CD1c-positive myeloid dendritic cell (primary cell): ENCODE measurements around the gene RAB3C.

Experiments
- DNase-seq: peaks from one replicate; pipeline ENCODE4 v3.0.0-alpha.2; 2016; ENCODE audit errors: extremely low spot score

The RAB3C gene

DNA sequence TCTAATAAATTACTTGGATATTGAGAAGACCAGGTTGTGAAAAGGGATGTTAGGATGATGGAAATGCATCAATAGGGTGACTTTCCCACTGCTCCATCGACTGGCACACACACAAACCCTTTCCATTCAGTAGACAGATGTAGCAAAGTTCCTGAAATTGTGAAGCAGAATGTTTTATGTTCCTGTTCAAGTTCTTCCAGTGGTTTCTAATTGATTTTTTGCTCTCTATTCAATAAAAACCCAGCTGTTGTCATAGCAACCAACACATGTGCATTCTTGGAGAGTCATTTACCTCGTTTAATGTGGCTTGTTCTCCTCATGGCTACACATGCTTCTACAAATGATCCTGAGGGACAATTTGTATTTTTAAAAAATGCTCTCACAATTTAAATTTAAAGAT lies 244.6 kb downstream of the RAB3C start:
- no peak for DNase-seq

DNA sequence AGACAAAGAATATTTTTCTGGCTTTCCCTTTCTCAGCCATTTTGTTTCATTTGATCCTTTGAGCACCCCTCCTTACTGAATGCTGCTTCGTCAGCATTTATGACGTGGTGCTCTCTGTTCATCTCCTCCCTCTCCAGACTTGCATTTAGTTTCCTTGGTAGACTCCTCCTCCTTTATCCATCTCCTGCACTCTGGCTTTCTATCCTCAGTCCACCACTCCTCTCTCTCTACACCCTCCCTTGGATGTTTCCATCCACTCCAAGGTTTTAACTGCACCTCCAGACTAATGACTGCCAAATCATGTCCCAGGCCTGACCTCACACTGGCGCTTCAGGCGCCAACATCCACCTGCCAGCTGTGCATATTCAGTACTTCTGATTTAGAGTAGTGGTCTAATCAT lies 245.4 kb downstream of the RAB3C start:
- DNase-seq, result no peak

DNA sequence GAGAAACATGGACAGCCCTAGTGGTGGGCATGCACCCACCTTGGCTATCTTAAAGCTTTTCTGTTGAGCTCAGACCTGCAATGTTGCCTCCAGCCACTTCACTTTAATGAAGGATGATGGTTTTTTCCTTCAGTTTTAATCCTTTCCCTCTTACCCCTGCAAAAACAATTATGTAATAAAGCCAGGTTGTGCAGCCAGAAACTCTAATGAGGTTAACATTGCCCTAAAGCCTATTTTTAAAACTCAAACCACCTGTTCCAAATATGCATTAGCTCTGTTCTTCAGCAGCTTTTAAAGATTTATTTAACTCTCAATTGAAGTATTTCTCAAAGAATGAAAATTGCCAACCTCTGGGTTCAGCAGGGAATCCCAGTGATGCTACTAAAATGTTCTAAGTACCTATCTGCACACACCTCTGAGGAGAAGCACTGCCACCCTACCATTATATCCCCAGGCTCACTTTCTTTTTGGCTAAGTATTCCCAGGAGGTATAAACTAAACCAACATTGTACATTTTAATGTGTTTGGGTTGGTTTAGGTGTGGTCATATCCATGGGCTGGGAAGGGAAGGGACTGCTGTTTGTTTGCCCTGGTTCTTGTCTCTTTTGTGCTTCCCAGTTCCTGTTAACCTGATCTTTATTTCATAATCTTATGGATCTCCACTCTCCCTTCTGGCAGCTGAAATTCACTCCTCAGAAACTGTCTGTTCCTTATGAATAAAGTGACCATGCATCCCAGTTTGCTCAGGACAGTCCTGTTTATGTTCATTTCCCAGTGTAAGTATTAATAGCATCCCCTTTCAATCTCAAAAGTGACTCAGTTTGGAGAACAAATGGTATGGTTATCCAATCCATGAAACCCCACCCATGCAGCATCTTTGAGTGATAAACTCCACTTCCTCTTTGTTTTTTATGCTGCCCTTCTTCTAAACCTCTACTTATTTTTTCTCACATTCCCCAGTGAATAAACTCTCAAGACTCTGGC lies 251.7 kb downstream of the RAB3C start:
- DNase-seq, result no peak

DNA sequence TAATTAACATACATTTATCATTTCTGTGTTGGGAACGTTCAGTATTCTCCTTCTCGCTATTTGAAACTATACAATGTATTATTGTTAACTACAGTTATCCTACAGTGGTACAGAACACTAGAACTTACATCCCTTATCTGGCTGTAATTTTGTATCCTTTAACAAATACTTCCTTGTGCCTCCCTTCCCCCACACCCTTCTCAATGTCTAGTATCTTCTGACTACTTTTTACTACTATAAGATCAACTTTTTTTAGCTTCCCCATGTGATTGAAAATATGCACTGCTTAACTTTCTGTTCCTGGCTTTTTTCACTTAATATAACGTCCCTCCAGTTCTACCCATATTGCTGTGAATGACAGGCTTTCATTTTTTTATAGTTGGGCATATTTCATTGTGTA lies 253.5 kb downstream of the RAB3C start:
- DNase-seq, result no peak

DNA sequence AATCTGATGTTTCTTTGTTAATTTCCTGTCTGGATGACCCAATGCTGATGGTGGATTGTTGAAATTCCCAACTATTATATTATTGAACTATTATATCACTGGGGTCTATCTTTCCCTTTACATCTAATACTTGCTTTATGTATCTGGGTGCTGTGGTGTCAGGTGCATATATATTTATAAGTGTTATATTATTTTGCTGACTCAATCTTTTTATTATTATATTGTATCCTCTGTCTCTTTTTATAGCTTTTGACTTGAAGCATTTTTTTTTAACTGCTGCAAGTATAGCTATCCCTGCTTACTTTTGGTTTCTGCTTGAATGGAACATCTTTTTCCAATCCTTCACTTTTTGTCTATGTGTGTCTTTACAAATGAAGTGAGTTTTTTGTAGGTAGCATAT lies 255.9 kb downstream of the RAB3C start:
- DNase-seq, result no peak

DNA sequence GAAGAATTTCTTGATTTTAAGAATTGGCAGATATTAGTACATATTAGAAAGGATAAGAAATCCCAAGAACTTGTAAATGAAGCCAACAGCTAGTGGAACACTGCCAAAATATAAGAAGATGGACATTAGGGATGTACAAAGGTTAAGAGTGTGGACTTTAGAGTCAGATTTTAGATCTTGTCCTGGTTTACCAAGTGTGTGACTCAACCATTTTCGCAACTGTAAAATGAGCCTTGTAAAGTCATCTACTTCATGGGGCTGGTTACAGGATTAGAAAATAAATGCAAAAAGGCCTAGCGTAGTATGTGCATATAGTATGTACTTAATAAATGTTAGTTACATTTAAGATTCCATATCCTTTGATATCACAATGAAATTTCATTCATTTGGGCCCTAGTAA lies 260.0 kb downstream of the RAB3C start:
- DNase-seq, result no peak

GRCh38 chr5:58844395-58844794 lies 261.5 kb downstream of the RAB3C start:
- no peak for DNase-seq

DNA sequence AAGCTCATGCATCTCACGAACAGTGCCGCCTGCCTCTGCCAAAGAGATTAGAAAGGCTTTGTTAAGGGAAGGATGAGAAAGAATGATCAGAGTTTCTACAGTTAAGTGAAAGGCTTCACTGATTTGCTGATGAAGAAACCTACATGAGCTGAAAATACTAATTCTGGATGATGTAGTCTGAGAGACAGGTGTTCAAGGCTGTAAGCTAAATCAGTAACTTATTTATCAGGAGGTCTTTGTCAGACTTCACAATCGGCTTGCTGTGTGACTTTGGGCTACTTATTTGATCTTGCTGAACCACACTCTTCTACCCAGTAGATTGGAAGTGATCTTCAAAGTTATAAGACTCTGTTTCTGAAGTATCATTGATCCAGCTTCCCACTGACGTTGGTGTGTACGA lies 264.2 kb downstream of the RAB3C start:
- no peak for DNase-seq

DNA sequence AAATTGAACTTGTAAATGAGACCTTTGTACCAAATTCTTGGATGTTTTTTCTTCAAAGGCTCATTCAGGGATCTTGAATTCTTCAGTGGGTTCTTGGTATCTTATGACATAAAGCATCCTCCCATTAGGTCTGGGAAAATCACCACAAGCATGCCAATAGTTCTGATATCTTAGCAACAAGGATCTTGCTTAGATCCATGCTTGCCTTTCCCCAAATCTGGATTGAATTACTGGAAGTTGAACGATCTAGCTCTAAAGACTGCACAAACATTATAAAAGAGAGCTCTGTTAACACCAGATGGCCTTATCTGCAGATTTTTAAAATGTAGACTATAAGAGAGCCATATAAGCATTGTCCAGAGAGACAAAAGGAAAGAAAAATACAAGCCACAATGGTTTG lies 266.3 kb downstream of the RAB3C start:
- DNase-seq, result no peak

DNA sequence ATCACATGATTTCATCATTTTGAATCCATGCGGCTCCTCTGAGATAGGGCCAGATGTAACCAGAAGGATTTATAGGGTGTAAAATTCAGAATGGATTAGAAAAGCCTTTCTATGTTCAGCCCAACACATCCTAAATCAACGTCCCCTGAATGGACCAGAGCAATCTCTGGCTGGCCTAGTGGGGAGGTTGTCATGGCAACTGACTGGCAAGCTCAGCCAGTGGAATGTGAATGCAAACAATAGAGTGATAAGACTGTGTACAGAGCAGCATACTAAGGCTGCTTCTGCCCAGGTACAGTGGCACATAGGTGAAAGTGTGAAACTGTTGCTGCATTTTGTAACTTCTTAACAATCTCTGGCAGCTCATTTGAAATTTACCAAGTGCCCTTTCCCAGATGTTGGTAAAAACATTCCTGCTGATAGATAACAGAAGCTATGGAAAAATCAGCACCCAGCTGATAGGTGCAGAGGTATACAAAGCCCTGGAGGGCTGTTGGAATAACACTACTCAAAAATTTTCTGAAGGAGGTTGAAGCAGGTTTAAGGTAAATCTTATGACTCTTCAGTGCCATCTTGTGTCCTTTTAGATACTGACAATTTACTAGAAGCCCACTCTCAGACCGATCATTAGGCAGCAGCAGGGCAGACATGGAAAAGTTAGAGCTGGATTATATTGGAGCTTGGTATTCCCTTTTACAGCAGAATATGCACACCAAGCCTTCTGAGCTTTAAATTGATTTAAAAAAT lies 267.2 kb downstream of the RAB3C start:
- DNase-seq, result peak; percentile 48

DNA sequence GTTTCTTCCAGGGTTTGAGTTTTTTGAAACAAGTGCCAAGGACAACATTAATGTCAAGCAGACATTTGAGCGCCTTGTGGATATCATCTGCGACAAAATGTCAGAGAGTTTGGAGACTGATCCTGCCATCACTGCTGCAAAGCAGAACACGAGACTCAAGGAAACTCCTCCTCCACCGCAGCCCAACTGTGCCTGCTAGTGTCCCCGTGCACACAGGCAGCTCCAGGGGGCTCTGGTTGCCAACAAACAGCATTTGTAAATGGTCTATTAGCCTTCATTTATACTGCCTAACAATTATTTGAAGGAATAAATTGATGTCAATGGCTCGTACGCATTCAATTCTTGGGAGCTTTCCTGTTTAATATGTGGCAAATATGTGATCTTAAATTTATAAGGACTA lies 268.3 kb downstream of the RAB3C start:
- no peak for DNase-seq

- DNase-seq, result no peak
Measured at GRCh38 chr5:58851571-58851970, 268.7 kb downstream of the RAB3C start.

DNA sequence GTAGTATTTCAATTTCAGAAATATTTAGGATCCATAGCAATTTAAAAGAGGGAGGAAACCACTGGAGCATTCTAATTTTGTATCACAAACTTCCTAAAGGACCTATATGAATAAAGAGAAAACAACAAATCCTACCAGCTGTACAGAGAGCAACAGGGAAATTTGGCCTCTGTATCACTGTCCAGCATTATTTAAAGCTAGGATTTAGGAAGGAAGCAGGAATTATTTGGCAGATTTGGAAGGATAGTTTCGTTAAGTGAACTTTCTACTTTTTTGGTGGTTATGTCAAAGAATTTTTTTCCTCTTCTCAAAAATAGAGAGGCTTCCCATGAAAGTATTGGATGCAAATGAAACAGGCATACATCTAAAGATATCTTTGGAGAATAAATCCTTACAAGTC lies 269.7 kb downstream of the RAB3C start:
- no peak for DNase-seq

GRCh38 chr5:58854441-58854840 lies 271.6 kb downstream of the RAB3C start:
- peak; percentile 16 for DNase-seq

DNA sequence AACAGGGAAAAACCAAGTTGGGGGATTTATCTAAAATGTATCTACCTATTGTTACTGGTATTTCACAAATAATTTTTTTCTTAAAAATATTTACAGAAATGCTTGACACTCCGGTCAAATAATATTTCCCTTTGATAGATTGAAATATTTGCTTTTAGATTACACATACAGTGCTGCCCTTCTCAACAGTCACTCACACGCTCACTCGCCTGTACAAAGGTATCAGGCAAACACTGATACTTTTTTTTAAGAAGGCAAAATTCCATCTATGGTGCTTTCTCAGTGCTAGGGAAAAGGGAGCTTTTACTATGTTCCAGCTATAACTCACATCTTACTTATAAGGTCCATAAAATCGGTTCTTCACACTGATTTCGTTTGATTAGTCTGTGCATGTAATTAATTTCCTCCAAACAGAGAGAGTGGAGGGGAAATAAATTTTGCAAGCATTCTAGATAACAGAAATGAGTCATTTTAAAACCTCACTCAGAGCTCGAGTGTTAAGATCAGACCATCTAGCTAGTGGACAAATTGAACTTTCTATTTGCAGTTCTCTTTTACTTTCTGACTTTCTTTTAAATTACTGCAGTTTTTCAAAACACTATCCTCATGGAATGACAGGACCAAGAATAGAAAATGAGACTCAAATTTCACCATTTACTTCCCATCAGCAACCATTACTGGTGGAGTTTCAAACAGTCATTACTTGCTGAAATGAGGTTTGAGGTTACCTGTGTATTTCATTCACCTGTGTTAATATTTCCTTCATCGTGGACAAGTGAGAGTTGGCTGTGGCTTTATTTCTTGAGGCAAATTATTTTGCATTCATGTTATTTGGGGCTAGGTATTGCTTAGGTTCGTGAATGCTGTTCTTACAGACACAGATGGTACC lies 273.2 kb downstream of the RAB3C start:
- no peak for DNase-seq

DNA sequence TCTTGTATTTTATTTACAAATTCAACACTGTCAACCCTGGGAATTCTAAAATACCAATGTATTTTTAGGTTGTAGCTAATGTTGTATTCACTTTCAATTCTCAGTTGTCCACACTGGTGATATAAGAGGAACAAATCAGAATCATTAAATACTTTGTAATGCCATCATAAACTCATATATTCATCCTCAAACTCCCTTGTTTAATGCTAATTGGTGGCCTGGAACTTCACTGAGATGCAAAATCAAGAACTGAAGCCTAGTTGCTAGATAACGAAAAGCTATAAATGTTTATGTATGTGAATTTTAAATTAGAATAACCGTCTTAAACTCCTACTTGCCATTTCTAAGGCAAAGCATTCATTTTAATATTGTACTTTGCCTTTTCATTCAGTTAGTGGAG lies 274.7 kb downstream of the RAB3C start:
- DNase-seq, result no peak

DNA sequence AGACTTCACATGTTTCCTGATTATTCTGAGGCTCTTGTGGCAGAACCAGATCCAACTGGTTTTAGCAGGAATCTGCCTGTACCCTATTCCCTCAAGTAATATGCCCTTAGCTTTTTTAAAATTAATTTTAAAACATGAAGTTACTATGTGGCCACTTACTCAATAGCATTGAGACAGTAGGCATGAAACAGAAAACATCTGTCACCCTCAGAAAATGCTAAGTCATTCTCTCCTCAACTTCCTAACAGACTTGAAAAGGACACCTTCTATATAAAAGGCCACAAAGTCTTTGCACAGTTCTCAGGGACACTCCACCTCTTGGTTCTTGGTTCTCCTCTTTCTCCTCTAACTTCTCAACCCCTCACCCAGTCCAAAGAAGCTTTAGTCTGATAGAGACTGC lies 277.8 kb downstream of the RAB3C start:
- DNase-seq, result peak; percentile 12

GRCh38 chr5:58868931-58869330 lies 286.1 kb downstream of the RAB3C start:
- no peak for DNase-seq

DNA sequence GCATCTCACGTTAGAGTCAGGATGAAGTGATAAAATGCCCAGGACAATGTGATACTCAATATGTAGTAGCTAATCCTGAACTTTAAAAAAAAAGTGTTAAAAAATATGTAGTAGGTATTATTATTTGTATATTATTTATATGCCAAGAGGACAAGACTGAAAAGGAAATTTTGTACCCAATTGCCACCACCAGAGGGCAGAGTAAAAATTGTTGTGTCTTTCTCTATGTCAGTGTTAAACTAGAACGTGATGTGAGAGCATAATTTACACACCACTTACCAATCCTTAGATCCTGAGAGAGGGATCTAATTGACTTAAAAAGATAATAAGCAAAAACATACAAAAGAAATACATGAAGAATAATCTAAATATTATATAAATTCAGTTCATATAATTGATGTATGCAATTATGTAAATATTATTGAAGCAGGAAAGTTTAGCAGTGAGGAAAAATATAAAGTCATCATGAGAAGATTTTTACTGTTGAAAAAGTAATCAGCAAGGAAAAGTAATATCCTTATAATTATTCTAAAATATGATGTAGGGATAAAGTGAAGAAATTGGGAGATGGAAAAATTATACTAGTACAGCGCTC lies 288.9 kb downstream of the RAB3C start:
- peak; percentile 35 for DNase-seq

DNA sequence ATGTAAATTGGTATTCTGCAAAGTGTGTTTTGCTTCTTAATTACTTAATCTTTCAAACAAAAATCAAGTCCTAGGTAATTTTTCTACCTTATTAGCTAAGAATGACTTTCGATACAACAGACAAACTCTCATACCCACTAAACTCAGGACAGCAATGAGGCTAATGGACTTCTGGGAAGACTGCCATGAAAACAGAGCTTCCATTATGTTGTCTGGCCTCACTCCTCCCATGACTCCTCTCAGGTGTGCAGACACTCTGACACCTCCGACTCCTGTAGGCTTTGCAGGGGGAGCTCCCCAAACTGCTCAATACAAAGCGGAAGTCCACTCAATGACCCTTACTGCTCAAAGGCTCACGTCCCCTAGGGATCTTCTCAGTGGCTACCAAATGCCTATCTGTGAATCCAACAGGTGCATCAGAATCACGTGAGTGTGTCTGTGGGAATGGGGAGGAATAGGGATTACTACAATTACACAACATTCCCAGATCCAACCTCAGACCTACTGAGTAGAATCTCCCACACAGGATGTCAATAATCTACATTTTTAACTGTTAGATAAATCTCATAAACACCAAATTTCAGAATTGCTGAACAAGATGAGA lies 289.9 kb downstream of the RAB3C start:
- no peak for DNase-seq

DNA sequence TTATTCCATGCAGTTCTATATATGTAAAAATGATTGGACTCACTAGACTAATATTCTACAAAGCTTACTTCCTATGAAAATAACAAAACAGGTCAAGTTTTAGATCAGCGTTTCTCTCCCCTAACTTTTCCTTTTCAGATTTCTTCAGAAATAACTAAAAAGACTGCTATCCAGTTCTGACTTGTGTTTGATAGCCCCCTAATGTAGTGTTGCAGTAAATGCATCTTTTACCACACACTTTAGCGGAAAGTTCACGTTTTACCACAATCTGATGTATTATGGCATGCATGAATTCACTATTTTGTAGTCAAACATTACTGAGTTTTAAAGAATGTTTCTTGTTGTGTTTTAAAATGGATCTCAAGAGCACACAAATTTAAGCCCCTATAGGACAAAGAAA lies 292.7 kb downstream of the RAB3C start:
- no peak for DNase-seq
